Measurements from ENCODE around the gene PDE11A. TPM values are rescaled to one million over a fixed set of nuclear protein-coding genes. Genes with fewer than 3 reads are reported as not detected.
"Not testable (repeated sequence)": the region's sequence is repeated elsewhere in the genome, so short reads cannot be mapped to it uniquely, and the experiment has no call there.

Gene PDE11A
- total RNA-seq, 1 donor from 2014 or later: 1.00 TPM

- DNase-seq (ENCODE audit: low spot score): no peak
These were observed 254.2 kb downstream of the PDE11A start for GRCh38 chr2:177818412-177818811.

- DNase-seq (ENCODE audit: low spot score): no peak
These were observed 255.3 kb downstream of the PDE11A start for GRCh38 chr2:177817300-177817699.

- no peak for DNase-seq (ENCODE audit: low spot score)
These were observed 255.8 kb downstream of the PDE11A start for GRCh38 chr2:177816766-177817165.

GRCh38 chr2:177812713-177813396 lies 259.7 kb downstream of the PDE11A start:
- no peak for DNase-seq (ENCODE audit: low spot score)

- DNase-seq (ENCODE audit: low spot score): no peak
These were observed 261.7 kb downstream of the PDE11A start for GRCh38 chr2:177810906-177811305.

- no peak for DNase-seq (ENCODE audit: low spot score)
These were observed 263.4 kb downstream of the PDE11A start for GRCh38 chr2:177808984-177809809.

- no peak for DNase-seq (ENCODE audit: low spot score)
These were observed 266.6 kb downstream of the PDE11A start for GRCh38 chr2:177806025-177806424.

- no peak for DNase-seq (ENCODE audit: low spot score)
These were observed 273.0 kb downstream of the PDE11A start for GRCh38 chr2:177799531-177799930.

GRCh38 chr2:177797808-177798207 lies 274.8 kb downstream of the PDE11A start:
- DNase-seq (ENCODE audit: low spot score): no peak

- DNase-seq (ENCODE audit: low spot score): no peak
These were observed 275.7 kb downstream of the PDE11A start for GRCh38 chr2:177796654-177797415.

GRCh38 chr2:177796011-177796410 lies 276.6 kb downstream of the PDE11A start:
- DNase-seq (ENCODE audit: low spot score): no peak

- DNase-seq (ENCODE audit: low spot score): not testable (repeated sequence)
These were observed 287.4 kb downstream of the PDE11A start for GRCh38 chr2:177785143-177785542.

- no peak for DNase-seq (ENCODE audit: low spot score)
These were observed 287.9 kb downstream of the PDE11A start for GRCh38 chr2:177784745-177785067.

GRCh38 chr2:177783835-177784744 lies 288.5 kb downstream of the PDE11A start:
- no peak for DNase-seq (ENCODE audit: low spot score)

- DNase-seq (ENCODE audit: low spot score): no peak
These were observed 289.5 kb downstream of the PDE11A start for GRCh38 chr2:177783091-177783490.

- DNase-seq (ENCODE audit: low spot score): no peak
These were observed 290.0 kb downstream of the PDE11A start for GRCh38 chr2:177782613-177783012.

- no peak for DNase-seq (ENCODE audit: low spot score)
These were observed 294.1 kb downstream of the PDE11A start for GRCh38 chr2:177778472-177778871.

GRCh38 chr2:177772529-177772928 lies 300.0 kb downstream of the PDE11A start:
- DNase-seq (ENCODE audit: low spot score): no peak

GRCh38 chr2:177771191-177771590 lies 301.4 kb downstream of the PDE11A start:
- no peak for DNase-seq (ENCODE audit: low spot score)

- DNase-seq (ENCODE audit: low spot score): no peak
These were observed 304.8 kb downstream of the PDE11A start for GRCh38 chr2:177767768-177768167.

- DNase-seq (ENCODE audit: low spot score): no peak
These were observed 306.9 kb downstream of the PDE11A start for GRCh38 chr2:177765698-177766097.

Measured in mesenteric fat pad (tissue), 1 donor.